GM18519 (cell line): ENCODE data around the gene SLC1A7.
"Not testable (repeated sequence)": the region's sequence is repeated elsewhere in the genome, so short reads cannot be mapped to it uniquely, and the experiment has no call there.

Experiments
- ATAC-seq: cut with Tn5 transposase; IDR thresholded peaks from one replicate; pipeline ENCODE4 v1.9.1; 2021; ENCODE audit warnings: mild to moderate bottlenecking, moderate library complexity; ENCODE audit not compliant: unreplicated experiment, low FRiP score

SLC1A7 gene

GRCh38 chr1:53142226-53142853 lies at the start of gene SLC1A7:
Gene SLC1A7, minus strand, starts transcription at chr1:53142638. Its CDS starts 189 bp downstream, at chr1:53142449.
- ATAC-seq = no peak

GRCh38 chr1:53190210-53190611 lies 47.8 kb upstream of the SLC1A7 start:
- no peak for ATAC-seq

GRCh38 chr1:53189061-53189460 lies 46.6 kb upstream of the SLC1A7 start:
- no peak for ATAC-seq

- ATAC-seq = no peak
These were observed 45.7 kb upstream of the SLC1A7 start for GRCh38 chr1:53188099-53188498.

- ATAC-seq = no peak
These were observed 45.0 kb upstream of the SLC1A7 start for GRCh38 chr1:53187401-53187800.

GRCh38 chr1:53186533-53186932 lies 44.1 kb upstream of the SLC1A7 start:
- ATAC-seq = no peak

GRCh38 chr1:53185955-53186297 lies 43.5 kb upstream of the SLC1A7 start:
- ATAC-seq = not testable (repeated sequence)

- ATAC-seq = no peak
These were observed 40.9 kb upstream of the SLC1A7 start for GRCh38 chr1:53183095-53183990.

GRCh38 chr1:53182716-53183094 lies 40.3 kb upstream of the SLC1A7 start:
- ATAC-seq = no peak

- ATAC-seq = no peak
These were observed 39.7 kb upstream of the SLC1A7 start for GRCh38 chr1:53182111-53182593.

GRCh38 chr1:53180951-53181350 lies 38.5 kb upstream of the SLC1A7 start:
- no peak for ATAC-seq

GRCh38 chr1:53180226-53180625 lies 37.8 kb upstream of the SLC1A7 start:
- ATAC-seq = no peak

GRCh38 chr1:53176452-53177208 lies 34.2 kb upstream of the SLC1A7 start:
- ATAC-seq = no peak

- ATAC-seq = no peak
These were observed 32.8 kb upstream of the SLC1A7 start for GRCh38 chr1:53174971-53175913.

GRCh38 chr1:53172426-53173128 lies 30.1 kb upstream of the SLC1A7 start:
- ATAC-seq = no peak

GRCh38 chr1:53166912-53167311 lies 24.5 kb upstream of the SLC1A7 start:
- ATAC-seq = no peak

GRCh38 chr1:53166366-53166765 lies 23.9 kb upstream of the SLC1A7 start:
- ATAC-seq = no peak

GRCh38 chr1:53165408-53165961 lies 23.0 kb upstream of the SLC1A7 start:
- ATAC-seq = no peak

- ATAC-seq = no peak
These were observed 20.9 kb upstream of the SLC1A7 start for GRCh38 chr1:53163291-53163768.
